Lower leg skin (tissue), 3 donors: ENCODE measurements around the gene DTHD1.

Experiments used
- CTCF ChIP-seq, 3 donors: fragments of 450-650 bp; IDR thresholded peaks; one replicate each; pipeline ENCODE4 v1.5.1; 2016; ENCODE audit warnings: antibody characterized with exemption in 3 of 3, mild to moderate bottlenecking in 3 of 3, moderate library complexity in 2 of 3
- POLR2A ChIP-seq, 2 donors: fragments of 450-650 bp; IDR thresholded peaks; one replicate each; pipeline ENCODE4 v1.6.1; 2016 to 2017; ENCODE audit warnings: antibody characterized with exemption in 2 of 2, mild to moderate bottlenecking in 1 of 2, moderate library complexity in 1 of 2

- TF ChIP-seq CTCF (IDR thresholded peaks at IDR 0.05), result no peak
- TF ChIP-seq POLR2A (IDR thresholded peaks at IDR 0.05), result no peak
These were observed 68.6 kb downstream of the DTHD1 start for GRCh38 chr4:36349938-36350549.
